Non-pigmented ciliary epithelial cell (primary cell): Measurements from ENCODE around the gene HLA-F.

ENCODE experiments used
- DNase-seq: peaks from one replicate; pipeline ENCODE4 v3.0.0-alpha.2; 2010; ENCODE audit warnings: low read depth

The HLA-F gene

GRCh38 chr6:29744621-29745020, 21.4 kb downstream of the HLA-F start:
- no peak for DNase-seq

GRCh38 chr6:29745386-29745785, 22.2 kb downstream of the HLA-F start:
- no peak for DNase-seq

GRCh38 chr6:29745855-29746449, 22.7 kb downstream of the HLA-F start:
- DNase-seq: no peak

- no peak for DNase-seq
These were observed 23.8 kb downstream of the HLA-F start for GRCh38 chr6:29746846-29747687.

DNA sequence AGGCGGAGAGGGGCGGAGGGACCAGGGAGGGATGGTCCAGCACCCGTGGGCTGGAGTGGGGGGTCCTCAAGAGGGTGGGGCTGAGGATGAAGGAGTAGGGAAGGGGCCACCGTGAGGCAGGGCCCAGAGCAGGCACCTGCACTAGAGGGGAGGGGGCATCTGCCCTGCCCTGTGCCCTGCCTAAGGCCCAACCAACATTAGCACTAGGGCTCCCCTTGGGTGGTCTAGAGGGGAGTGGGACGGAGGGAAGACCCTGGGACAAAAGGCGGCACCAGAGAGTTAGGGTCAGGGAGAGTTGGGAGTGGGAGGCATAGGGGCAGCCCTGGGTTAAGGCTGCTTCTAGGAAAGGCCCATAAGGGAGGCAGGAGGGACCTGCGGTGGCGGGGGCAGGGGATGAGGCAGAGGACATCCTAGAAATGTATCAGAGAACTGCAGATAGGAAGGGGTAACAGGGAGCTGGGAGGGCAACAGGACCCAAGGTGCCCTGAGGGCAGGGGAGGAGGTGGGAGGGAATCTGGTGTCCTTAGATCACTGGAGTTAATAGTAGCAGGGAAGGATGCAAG, 24.5 kb downstream of the HLA-F start:
- no peak for DNase-seq

- DNase-seq: no peak
These were observed 25.4 kb downstream of the HLA-F start for GRCh38 chr6:29748391-29749307.

- no peak for DNase-seq
These were observed 26.1 kb downstream of the HLA-F start for GRCh38 chr6:29749308-29749662.

DNA sequence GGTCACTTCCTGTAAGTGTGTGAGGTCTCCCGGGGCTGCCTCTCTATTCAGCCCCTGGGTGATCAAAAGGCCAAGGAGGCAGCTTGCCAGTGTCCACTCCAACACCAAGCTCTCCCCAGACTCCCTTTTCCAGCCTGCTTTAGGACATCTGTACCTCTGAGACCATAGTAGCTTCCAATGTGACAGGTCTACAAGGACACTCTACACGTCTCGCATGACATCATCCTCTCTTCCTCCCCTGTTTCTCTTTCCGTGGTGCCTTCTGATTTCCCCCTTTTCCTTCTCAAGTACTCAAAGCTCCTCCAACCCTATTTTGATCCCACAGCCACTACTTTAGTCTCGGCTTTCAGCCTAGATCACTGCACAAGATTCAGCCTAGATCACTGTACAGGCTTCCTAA, 26.4 kb downstream of the HLA-F start:
- DNase-seq: no peak

DNA sequence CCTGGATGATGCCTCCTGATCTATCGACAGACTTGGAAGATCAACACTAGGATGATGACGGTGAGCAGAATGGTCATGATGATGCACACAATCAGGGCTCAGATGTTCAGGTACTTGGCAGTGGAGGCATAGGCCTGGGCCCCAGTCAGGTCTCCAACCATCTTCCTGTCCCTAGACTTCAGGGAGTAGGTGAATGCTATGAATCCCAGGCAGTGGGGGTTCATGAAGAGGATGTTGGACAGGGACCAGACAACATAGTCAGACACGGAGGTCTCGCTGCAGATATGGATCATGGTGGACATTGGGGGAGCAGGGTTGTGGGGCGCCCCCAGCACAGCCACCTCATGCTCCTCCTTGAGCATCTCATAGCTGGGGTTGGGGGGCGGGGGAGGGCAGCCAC, 27.5 kb downstream of the HLA-F start:
- DNase-seq: no peak

- DNase-seq: no peak
These were observed 28.2 kb downstream of the HLA-F start for GRCh38 chr6:29751480-29751879.

DNA sequence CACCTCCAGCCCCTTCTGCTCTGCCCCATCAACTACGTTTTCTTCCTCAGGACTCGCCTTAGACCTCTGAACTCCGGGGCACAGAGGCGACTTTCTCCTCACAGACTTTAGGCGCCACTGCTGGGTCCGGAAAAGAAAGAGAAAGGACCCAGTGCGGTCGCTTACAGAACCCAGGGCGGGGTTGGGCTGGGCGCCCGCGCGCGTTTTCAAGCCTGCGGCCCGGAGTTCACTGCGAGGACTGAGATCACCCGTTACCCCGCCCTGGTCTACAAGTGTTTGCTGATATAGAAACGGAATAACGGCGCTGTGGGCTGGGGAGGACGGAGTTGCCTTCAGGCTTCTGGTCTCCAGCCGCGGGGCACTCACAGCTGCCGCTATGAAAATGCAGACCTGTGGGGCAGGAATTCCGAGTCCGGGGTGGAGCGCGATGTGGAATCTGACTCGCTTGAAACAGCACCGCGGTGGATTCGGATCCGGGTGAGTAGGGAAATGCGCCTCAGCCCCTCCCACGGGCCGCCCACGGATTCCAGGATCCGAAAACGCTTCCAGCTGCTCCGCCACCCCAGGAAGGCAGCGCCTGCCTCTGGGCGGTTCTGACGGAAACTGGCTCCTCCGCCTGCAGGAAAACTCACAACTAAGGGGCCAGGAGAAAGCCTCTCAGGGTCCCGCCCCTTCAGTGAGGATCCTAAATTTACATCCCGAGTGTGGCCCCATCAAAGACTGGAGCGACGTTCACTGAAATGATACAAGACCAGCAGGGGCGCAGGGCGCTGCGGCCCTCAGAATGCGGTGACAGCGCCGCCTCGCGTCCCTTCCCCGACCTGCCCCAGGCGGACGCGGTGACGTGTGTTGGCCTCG, 29.4 kb downstream of the HLA-F start:
- DNase-seq: no peak

DNA sequence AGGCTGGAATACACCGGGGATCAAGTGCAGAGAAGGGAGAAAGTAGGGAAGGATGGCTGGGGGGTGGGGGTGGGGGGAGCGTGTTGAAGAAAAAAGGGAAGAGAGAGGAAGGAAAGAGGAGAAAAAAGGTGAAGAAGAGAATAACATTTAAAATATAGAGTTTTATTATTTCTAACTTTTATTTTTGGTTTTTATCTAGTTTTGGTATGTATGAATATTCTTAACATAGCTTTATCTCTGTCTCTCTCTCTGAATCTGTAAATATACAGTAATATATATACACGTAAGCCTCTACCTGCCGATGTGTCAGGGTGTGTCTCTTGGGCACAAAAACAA, 30.0 kb downstream of the HLA-F start:
- no peak for DNase-seq

- DNase-seq: no peak
These were observed 32.1 kb downstream of the HLA-F start for GRCh38 chr6:29755295-29755871.

DNA sequence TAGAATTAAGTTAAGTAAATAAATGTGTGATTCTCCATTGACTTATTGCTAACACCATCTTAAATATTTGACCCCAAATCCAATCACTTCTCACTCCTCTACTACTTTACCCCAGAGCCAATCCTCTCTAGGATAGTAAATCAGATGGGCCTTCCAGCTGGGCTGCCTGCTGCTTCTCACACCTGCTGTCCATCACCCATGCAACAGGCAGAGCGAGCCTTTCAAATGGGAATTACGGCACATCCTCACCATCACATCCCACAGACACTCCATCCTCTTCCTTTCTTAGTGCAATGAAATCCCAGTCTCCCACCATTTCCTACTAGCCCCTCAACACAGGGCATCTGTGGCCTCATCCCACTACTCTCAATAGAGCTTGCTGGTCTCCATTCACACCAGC, 34.0 kb downstream of the HLA-F start:
- DNase-seq: no peak

DNA sequence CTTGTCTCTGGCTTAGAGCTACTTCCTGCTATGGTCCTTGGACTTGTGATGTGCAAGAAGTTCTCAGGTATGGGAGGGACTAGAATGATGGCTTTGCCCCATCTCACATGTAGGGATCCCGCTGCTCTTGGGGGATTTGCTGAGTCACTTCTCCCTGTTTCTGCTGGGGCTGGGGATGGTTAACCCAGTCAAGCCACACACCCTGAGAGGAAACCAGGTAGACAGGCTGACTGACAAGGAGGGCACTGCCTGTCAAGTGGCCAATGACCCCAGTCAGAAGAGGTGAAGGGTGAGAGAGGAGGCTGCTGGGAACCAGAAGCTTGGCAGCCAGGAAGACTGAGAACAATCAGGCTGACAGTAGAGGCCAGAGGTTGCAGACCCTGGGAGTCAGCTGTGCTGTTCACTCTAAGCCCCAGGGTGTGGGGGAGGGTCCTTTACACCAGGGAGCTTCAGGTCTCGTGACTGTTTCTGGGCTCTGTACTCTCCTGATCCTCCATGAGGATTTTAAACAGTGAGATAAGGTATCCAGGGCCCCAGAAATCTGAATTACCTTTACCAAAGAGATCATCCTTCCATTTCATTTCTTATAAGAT, 34.6 kb downstream of the HLA-F start:
- DNase-seq: no peak

- DNase-seq: no peak
These were observed 35.5 kb downstream of the HLA-F start for GRCh38 chr6:29758761-29759160.

DNA sequence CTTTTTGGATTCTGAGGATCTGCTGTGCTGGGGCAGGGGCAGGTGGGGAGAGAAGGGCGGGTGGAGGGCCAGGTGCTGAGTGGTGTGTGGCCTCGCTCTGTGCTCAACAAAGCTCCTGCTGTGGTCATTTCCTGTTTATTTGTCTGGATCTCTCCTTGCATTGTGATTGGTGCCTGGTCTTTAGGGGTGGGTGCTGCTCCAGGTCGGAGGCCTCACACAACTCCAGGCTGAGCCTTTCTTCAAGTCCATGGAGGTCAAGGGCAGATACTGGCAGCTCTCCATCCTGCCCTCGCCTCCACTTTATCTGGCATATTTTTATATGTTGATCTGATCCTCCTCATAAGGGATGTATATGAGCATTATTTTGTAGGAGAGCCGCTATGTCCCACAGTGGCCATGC, 36.2 kb downstream of the HLA-F start:
- DNase-seq: no peak

DNA sequence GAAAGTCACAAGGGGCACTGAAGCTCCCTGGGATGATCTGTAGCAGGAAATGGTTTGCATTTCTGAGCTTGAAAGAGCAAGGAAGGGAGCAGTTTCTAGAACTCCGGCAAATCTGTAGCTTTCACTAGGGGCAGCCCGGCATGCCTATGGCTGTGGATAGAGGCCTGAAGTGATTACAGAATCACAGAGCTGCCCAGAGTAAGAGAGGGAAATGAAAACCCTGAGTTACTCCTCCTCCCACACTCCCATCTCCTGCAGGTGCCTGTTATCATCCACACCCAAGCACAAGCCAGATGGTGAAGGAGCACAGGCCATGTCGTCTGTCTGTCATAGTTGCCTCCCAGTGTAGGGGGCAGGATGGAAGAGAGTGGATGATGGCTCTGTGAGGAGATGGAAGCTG, 37.1 kb downstream of the HLA-F start:
- DNase-seq: no peak

DNA sequence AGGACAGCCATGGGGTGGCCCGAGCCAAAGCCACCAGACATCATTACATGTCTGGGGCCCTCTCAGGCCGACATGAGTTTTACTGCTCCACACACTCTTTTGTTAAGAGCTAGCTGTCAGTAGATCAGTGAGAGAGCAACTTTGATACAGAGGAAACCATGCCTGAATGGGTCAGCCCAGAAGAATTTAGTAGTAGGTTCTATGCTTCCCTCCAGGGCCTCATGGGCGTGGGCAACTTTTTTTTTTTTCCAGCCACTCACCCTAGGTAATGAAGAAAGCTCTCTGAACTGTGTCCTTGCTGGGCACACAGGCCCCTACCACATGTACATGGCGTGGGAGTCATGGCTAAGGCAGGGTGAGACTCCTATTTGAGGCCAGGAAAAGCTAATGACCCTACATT, 38.8 kb downstream of the HLA-F start:
- DNase-seq: no peak

DNA sequence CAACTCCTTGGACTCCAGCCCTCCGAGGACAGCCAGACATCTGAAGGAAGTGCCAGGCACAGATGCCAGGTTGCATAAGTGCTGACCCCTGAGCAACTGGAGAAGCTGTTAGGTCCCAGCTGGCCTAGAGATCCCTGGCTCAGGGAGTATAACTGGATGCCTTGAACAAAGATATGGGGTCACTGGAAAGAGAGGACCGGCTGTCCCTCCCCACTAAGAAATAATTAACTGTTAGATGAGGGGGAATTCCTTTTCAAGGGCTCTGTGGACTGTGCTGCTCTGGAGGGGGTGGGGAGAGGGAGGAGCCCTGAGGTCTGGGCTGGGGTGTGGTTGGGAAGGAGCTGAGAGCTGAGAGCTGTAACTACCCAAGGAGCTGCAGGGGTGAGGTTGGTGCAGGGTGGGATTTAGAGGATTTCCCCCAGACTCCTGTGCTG, 39.6 kb downstream of the HLA-F start:
- DNase-seq: no peak
